Measurements from ENCODE around the gene FUS.

The FUS gene

DNA sequence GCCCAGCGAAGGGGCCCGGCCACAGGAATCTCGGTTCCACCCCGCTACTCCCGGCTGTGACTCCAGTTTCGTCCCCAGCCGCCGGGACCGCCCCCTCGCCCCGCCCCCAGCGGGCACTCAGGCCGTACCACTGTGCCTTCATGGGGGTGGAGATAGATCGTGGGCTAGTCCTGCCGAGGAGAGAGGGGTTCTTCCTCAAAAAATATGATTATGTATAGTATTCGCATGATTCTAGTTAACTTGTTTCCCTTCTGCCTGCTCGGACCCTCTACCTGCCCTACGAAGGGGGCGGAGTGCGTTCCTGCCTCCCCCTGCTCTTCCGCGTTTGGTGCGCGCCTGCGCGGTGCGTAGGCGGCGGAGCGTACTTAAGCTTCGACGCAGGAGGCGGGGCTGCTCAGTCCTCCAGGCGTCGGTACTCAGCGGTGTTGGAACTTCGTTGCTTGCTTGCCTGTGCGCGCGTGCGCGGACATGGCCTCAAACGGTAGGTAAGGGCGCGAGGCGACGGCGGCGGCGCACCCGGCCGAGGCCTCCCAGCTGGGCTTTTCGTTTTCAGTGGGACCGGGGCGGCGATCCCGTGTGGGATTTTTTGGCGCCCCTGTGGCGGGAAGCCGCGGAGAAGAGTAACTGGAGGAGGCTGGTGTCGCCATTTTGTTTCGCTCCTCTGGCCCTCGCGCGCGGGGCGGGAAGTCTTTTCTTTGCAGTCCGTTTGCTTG lies at the start of gene FUS:
Gene FUS, plus strand, starts transcription at position 393 of the 713 bp plus-strand sequence. Its CDS starts 76 bp downstream, at position 469.
- TF ChIP-seq CTCF (IDR thresholded peaks at IDR 0.05; ENCODE audit: low read depth, low read length, missing control alignments): no peak
- DNase-seq (ENCODE audit: low read depth): peak; percentile 77
- peak within 1 kb of the TSS; percentile 88 for H3K4me3 ChIP-seq (ENCODE audit: low read depth, low read length)

- DNase-seq (ENCODE audit: low read depth): no peak
- no peak for TF ChIP-seq CTCF (IDR thresholded peaks at IDR 0.05; ENCODE audit: low read depth, low read length, missing control alignments)
- no peak overlapping the region for H3K4me3 ChIP-seq (ENCODE audit: low read depth, low read length)
Measured at GRCh38 chr16:31130336-31130891, 49.5 kb upstream of the FUS start.

- H3K4me3 ChIP-seq (ENCODE audit: low read depth, low read length): no peak overlapping the region
- TF ChIP-seq CTCF (IDR thresholded peaks at IDR 0.05; ENCODE audit: low read depth, low read length, missing control alignments): no peak
- no peak for DNase-seq (ENCODE audit: low read depth)
Measured at GRCh38 chr16:31130899-31131298, 49.0 kb upstream of the FUS start.

- no peak for TF ChIP-seq CTCF (IDR thresholded peaks at IDR 0.05; ENCODE audit: low read depth, low read length, missing control alignments)
- H3K4me3 ChIP-seq (ENCODE audit: low read depth, low read length): no peak overlapping the region
- no peak for DNase-seq (ENCODE audit: low read depth)
Measured at GRCh38 chr16:31131416-31131815, 48.5 kb upstream of the FUS start.

GRCh38 chr16:31131841-31132271 lies 48.1 kb upstream of the FUS start:
- no peak for TF ChIP-seq CTCF (IDR thresholded peaks at IDR 0.05; ENCODE audit: low read depth, low read length, missing control alignments)
- DNase-seq (ENCODE audit: low read depth): no peak
- no peak overlapping the region for H3K4me3 ChIP-seq (ENCODE audit: low read depth, low read length)

- TF ChIP-seq CTCF (IDR thresholded peaks at IDR 0.05; ENCODE audit: low read depth, low read length, missing control alignments): no peak
- no peak overlapping the region for H3K4me3 ChIP-seq (ENCODE audit: low read depth, low read length)
- no peak for DNase-seq (ENCODE audit: low read depth)
Measured at GRCh38 chr16:31132303-31132979, 47.5 kb upstream of the FUS start.

Data from GM12864 (cell line).